Activated naive CD4-positive, alpha-beta T cell (primary cell): ENCODE data around the gene FSIP1.

Experiments used
- DNase-seq, 4 experiments: peaks; one replicate each; lab custom pipeline; 2025; lab: John Stamatoyannopoulos, UW

The FSIP1 gene

GRCh38 chr15:39684233-39684632 is 98.4 kb downstream of the FSIP1 start:
- no peak for DNase-seq

GRCh38 chr15:39682366-39682765 is 100.3 kb downstream of the FSIP1 start:
- no peak for DNase-seq

- DNase-seq, result no peak
Measured at GRCh38 chr15:39680868-39681267, 101.8 kb downstream of the FSIP1 start.

GRCh38 chr15:39672666-39673065 is 110.0 kb downstream of the FSIP1 start:
- no peak for DNase-seq

- DNase-seq, result no peak
Measured at GRCh38 chr15:39672184-39672583, 110.5 kb downstream of the FSIP1 start.

GRCh38 chr15:39670687-39671086 is 112.0 kb downstream of the FSIP1 start:
- DNase-seq, result no peak

GRCh38 chr15:39669661-39670060 is 113.0 kb downstream of the FSIP1 start:
- DNase-seq, result no peak

GRCh38 chr15:39669241-39669640 is 113.4 kb downstream of the FSIP1 start:
- no peak for DNase-seq

- no peak for DNase-seq
Measured at GRCh38 chr15:39668457-39668856, 114.2 kb downstream of the FSIP1 start.

- DNase-seq, result no peak
Measured at GRCh38 chr15:39667382-39668127, 115.1 kb downstream of the FSIP1 start.

GRCh38 chr15:39666677-39667076 is 116.0 kb downstream of the FSIP1 start:
- no peak for DNase-seq

- DNase-seq, result no peak
Measured at GRCh38 chr15:39665629-39666250, 116.9 kb downstream of the FSIP1 start.

GRCh38 chr15:39663704-39664250 is 118.9 kb downstream of the FSIP1 start:
- no peak for DNase-seq

- no peak for DNase-seq
Measured at GRCh38 chr15:39661776-39662175, 120.9 kb downstream of the FSIP1 start.

- DNase-seq, result no peak
Measured at GRCh38 chr15:39658740-39659139, 123.9 kb downstream of the FSIP1 start.

GRCh38 chr15:39657668-39658067 is 125.0 kb downstream of the FSIP1 start:
- no peak for DNase-seq

- no peak for DNase-seq
Measured at GRCh38 chr15:39657181-39657580, 125.5 kb downstream of the FSIP1 start.

- DNase-seq, result no peak
Measured at GRCh38 chr15:39654304-39654703, 128.3 kb downstream of the FSIP1 start.

- DNase-seq, result no peak
Measured at GRCh38 chr15:39651881-39652280, 130.8 kb downstream of the FSIP1 start.

GRCh38 chr15:39651295-39651694 is 131.3 kb downstream of the FSIP1 start:
- DNase-seq, result no peak

GRCh38 chr15:39649757-39650156 is 132.9 kb downstream of the FSIP1 start:
- DNase-seq, result no peak

GRCh38 chr15:39646425-39646824 is 136.2 kb downstream of the FSIP1 start:
- no peak for DNase-seq

- DNase-seq, result no peak
Measured at GRCh38 chr15:39645976-39646257, 136.7 kb downstream of the FSIP1 start.
